NCI-H146 (cell line): Measurements from ENCODE around the gene SETD2.

Source experiments
- DNase-seq: peaks from one replicate; lab custom pipeline; 2025; lab: John Stamatoyannopoulos, UW

Gene SETD2

DNA sequence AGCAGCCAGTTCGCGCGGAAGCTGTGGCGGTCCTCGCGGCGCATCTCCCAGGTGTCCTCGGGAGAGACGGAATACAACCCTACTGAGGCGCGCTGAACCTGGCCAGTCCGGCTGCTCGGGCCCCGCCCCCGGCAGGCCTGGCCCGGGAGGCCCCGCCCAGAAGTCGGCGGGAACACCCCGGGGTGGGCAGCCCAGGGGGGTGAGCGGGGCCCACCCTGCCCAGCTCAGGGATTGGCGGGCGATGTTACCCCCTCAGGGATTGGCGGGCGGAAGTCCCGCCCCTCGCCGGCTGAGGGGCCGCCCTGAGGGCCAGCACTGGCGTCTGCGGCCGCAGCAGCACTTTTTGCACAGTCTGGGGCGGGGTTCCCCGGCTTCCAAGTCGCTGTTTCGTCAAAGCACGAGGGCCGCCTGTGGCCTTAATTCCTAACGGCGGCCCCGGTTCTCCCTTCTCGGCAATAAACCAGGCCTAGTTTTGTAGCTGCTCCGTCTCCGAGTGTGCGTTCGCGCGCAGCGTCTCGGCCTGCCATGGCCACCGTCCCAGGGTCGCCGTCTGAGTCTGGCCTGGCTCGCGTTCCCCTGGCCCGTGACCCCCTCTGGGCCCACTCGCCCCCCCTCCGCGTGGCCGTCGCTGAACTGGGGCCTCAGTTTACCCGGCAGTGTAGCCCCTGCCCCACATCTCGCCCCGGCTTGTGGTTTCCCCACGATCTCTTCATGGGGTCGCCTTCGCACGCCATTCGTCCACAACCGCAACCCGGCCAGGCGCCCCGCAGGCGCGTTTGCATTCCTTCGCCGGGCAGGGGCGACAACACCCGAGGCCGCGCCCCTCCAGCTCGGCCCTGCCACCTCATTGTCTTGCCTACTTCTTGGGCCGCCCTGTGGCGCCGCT is 154.4 kb downstream of the SETD2 start:
- DNase-seq: peak; percentile 88

DNA sequence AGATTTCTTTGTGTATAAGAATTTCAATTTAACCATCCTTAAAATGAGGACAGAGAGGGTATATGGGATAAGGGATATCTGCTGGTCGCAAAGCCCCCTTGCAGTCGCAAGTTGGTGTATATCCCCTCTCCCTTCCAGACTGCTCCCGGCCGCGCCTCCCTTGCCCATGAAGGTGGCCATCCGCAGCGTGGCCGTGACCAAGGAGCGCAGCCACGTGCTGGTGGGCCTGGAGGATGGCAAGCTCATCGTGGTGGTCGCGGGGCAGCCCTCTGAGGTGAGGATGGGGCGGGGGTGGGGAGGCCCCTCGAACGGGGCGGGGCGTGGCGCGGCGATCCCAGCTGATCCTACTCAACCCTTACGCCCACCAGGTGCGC is 155.1 kb downstream of the SETD2 start:
- no peak for DNase-seq

DNA sequence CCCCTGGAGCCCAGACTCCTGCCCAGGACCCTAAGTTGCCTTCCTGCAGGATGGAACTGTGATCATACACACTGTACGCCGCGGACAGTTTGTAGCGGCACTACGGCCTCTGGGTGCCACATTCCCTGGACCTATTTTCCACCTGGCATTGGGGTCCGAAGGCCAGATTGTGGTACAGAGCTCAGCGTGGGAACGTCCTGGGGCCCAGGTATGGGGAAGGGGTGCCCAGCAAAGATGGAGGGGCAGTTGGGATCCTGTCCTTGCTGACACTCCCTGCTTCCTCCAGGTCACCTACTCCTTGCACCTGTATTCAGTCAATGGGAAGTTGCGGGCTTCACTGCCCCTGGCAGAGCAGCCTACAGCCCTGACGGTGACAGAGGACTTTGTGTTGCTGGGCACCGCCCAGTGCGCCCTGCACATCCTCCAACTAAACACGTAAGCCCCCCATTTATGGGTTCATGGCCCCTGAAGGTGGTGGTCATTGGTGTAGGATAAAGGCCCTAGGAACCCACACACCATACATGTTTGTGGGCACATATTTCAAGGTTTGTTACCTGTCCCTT is 155.6 kb downstream of the SETD2 start:
- no peak for DNase-seq

DNA sequence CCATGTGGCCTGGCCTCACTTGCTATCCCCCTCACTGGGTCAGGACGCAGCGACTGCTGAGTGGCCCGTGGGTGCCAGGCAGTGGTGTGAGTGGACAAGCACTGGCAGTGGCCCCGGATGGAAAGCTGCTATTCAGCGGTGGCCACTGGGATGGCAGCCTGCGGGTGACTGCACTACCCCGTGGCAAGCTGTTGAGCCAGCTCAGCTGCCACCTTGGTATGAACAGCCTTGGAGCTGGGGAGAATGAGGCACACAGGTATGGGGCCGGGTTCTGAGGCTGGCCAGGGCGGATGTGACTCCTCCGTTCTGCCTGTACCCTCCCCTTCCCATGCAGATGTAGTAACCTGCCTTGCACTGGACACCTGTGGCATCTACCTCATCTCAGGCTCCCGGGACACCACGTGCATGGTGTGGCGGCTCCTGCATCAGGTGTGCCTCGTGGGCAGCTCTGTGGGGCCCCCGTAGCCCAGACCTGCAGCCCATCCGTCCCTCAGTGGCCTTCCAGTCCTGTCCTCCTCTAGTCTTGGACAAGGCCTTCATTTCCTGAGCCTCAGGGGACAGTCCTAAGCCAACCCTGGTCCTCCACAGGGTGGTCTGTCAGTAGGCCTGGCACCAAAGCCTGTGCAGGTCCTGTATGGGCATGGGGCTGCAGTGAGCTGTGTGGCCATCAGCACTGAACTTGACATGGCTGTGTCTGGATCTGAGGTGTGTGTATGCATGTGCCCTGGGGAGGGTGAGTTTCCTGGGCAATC is 156.3 kb downstream of the SETD2 start:
- no peak for DNase-seq

DNA sequence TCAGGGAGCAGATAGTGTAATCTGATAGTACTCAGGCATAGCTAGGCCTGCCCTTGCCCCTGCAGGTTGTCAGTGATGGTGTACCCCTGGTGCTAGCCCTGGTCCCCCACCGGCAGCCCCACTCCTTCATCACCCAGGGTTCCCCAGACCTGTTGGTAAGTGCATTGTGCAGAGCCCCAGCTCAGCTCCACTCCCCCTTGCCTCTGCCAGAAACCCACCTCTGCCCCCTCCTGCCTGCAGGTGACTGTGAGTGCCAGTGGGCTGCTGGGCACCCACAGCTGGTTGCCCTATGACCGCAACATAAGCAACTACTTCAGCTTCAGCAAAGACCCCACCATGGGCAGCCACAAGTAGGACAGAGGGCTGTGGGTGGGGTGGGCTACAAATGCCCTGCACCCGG is 156.9 kb downstream of the SETD2 start:
- DNase-seq: no peak

DNA sequence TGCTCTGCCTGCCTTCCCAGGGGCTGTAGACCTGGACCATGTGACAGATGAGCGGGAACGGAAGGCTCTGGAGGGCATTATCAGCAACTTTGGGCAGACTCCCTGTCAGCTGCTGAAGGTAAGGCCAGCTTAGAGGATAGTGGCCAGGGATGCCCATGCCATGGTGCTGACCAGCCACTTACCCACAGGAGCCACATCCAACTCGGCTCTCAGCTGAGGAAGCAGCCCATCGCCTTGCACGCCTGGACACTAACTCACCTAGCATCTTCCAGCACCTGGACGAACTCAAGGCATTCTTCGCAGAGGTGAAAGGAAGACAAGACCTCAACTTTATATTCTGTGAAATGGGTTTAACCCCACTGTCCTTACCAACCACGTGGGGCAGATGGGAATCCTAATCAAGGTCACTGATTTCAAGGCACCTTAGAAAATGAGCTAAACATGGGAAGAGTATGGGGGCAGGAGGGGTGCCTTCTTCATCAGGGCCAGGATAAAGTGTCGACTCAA is 157.7 kb downstream of the SETD2 start:
- no peak for DNase-seq

DNA sequence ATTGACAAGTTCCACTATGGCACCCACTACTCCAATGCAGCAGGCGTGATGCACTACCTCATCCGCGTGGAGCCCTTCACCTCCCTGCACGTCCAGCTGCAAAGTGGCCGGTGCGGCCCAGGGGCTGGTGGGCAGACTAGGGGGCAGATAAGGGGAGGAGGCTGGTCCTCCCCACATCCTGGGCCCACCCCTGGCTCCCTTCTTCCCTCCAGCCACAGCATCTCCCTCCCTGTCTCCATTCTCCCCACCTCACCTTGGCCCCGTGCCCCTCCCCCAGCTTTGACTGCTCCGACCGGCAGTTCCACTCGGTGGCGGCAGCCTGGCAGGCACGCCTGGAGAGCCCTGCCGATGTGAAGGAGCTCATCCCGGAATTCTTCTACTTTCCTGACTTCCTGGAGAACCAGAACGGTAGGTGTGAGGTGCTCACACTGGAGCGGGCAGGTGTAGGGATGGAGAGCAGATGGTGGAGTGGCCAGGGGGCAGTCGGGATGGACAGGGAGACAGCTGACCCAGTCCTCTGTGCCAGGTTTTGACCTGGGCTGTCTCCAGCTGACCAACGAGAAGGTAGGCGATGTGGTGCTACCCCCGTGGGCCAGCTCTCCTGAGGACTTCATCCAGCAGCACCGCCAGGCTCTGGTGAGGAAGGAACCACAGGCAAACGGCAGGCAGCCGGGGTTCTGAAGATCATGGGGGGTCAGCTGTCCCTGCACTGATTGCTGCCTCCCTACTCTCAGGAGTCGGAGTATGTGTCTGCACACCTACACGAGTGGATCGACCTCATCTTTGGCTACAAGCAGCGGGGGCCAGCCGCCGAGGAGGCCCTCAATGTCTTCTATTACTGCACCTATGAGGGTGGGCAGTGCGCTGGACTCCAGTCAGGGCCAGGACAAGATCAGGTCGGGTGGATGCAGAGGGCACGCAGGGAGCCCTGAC is 158.4 kb downstream of the SETD2 start:
- DNase-seq: no peak

DNA sequence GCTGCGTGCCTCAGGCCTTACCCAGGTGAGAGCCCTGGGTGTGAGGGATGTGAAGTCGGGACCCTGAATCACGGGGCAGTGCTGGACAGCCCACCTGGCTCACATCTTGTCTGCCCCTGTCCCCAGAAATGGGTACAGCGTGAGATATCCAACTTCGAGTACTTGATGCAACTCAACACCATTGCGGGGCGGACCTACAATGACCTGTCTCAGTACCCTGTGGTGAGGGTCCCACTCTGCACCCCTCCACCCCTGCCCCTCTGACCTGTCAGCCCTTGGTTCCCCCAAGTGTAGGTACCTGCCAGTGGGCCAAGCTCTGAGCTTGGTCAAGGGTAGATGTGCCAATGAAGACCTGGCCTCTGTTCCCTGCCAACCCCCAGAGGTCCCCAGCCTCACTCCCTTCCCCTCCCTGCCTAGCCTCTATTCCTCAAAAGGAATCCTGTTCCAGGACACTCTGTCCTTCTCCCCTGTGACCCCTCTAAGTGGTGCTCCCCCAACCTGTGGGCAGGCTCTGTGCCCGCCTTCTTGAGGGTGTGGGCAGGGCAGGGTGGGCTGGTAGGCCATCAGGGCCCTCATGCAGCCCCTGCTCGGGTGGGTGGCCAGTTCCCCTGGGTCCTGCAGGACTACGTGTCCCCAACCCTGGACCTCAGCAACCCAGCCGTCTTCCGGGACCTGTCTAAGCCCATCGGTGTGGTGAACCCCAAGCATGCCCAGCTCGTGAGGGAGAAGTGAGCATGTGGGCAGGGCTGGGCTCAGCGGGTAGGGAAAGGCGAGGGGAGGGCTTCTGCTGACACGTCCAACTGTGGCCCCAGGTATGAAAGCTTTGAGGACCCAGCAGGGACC is 159.3 kb downstream of the SETD2 start:
- DNase-seq: no peak

DNA sequence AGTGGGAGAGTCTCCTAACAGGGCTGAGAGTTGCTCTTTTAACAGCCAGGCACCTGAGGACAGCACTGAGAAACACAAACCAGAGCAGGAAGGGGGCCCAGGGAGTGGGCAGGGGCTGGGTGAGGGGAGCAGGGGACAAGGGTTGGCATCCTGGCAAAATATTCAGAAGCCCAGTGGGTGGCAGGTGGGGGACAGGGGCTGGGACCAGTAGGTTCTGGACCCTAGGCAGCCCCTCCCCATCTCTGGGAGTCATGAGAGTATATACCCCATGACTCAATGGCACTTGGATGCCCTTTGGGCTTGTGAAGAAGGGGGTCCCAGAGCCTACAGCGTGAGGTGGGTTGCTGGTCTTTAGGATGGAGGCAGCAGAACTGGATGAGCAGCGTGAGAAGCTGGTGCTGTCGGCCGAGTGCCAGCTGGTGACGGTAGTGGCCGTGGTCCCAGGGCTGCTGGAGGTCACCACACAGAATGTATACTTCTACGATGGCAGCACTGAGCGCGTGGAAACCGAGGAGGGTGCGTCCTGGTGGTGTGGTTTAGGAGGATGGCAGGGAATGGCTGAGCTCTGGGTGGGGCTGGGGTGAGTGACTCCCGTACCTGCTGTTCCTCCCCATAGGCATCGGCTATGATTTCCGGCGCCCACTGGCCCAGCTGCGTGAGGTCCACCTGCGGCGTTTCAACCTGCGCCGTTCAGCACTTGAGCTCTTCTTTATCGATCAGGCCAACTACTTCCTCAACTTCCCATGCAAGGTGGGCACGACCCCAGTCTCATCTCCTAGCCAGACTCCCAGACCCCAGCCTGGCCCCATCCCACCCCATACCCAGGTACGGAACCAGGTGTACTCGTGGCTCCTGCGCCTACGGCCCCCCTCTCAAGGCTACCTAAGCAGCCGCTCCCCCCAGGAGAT is 160.2 kb downstream of the SETD2 start:
- no peak for DNase-seq

DNA sequence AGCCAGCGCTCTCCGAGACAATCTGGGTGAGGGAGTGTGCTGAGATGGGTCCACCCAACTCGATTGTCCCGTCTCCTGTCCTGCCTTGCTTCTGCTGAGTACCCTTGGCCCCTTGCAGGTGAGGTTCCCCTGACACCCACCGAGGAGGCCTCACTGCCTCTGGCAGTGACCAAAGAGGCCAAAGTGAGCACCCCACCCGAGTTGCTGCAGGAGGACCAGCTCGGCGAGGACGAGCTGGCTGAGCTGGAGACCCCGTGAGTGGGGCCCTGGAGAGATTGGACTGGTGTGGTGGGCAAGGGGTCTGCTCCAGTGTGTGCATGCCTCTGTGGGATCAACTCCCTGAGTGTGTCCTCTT is 160.9 kb downstream of the SETD2 start:
- no peak for DNase-seq

DNA sequence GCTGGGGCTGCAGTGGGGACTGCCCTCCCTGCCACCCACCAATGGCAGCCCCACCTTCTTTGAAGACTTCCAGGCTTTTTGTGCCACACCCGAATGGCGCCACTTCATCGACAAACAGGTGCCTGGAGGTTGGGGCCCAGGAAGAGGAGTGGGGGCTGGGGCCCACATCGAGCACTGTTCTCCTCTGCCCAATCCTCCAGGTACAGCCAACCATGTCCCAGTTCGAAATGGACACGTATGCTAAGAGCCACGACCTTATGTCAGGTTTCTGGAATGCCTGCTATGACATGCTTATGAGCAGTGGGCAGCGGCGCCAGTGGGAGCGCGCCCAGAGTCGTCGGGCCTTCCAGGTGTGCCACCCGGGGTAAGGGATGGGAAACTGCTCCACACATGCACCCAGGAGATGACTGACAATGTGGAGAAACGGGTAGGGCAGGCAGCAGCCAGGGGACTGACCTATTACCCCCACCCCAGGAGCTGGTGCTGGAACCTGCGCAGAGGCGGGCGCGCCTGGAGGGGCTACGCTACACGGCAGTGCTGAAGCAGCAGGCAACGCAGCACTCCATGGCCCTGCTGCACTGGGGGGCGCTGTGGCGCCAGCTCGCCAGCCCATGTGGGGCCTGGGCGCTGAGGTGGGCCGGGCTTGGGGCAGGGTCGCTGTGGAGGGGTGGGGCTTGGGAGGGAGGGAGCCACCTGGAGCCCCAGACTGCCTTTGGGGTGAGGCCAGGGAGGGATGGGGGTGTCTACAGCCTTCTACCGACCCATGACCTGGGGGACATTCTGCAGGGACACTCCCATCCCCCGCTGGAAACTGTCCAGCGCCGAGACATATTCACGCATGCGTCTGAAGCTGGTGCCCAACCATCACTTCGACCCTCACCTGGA is 161.5 kb downstream of the SETD2 start:
- no peak for DNase-seq

DNA sequence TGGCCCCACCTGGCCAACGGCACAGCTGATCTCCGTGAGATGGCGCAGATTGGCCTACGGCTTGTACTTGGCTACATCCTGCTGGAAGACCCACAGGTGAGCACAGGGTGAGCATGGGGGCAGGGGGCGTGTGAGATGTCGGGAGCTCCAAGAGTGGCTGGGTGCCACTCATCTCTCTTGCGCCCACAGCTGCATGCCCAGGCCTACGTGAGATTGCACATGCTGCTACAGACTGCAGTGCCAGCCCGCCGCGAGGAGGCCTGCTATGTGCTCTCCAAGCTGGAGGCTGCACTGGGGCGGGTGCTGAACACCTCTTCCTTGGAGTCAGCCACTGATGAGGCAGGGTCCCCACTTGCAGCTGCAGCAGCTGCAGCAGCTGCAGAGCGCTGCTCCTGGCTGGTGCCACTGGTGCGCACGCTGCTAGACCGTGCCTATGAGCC is 162.2 kb downstream of the SETD2 start:
- no peak for DNase-seq

DNA sequence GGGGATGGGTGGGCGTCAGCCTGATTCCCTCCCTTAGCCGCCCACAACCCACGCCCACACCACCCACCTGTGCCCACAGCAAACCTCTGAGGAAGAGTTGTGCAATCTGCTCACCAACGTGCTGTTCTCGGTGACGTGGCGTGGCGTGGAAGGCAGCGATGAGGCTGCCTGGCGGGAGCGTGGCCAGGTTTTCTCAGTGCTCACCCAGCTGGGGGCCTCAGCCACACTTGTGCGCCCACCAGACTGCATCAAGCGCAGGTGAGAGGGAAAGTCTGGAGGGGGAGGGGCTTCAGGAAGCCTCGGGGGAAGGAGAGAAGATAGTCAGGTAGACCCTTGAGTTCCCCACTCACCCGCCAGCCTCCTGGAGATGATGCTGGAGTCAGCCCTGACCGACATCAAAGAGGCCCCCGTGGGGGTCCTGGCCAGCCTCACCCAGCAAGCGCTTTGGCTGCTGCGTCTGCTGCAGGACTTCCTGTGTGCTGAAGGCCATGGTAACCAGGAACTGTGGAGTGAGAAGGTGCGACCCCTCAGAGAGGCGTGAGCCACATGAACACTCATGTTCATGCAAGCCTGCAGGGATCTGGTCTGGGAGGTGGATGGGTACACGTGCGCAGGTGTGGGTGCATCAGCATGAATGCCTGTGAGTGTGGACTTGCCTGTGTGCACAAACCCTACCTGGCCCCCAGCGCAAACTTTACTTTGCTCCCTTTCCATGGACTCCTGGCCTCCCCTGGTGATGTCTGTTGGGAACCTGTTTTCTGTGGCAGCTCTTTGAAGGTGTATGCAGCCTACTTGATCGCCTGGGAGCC is 162.8 kb downstream of the SETD2 start:
- no peak for DNase-seq

DNA sequence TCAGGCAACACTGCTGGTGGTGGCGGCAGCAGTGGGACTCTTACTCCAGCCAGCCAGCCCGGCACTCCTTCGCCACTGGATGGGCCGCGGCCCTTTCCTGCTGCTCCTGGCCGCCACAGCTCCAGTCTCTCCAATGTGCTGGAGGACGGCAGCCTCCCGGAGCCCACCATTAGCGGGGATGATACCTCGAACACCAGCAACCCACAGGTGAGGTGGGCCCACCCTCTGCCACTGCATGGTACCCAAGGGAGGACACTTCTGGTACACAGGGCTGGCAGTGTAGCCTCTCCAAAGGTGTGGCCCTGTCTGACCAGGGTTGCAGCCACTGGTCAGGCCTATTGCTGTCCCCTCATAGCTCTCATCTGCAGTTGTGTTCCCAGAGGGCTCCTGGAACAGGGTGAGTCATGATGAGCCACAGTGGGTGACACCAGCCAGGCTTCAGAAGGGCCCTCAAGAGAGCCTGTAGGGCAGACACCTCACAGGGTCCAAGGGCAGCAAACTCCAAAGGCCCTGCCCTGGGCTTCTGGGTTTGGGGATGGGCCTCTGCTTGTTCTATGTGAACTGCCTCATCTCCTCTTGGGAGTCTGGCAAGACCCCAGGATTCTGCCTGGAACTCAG is 163.6 kb downstream of the SETD2 start:
- DNase-seq: no peak

DNA sequence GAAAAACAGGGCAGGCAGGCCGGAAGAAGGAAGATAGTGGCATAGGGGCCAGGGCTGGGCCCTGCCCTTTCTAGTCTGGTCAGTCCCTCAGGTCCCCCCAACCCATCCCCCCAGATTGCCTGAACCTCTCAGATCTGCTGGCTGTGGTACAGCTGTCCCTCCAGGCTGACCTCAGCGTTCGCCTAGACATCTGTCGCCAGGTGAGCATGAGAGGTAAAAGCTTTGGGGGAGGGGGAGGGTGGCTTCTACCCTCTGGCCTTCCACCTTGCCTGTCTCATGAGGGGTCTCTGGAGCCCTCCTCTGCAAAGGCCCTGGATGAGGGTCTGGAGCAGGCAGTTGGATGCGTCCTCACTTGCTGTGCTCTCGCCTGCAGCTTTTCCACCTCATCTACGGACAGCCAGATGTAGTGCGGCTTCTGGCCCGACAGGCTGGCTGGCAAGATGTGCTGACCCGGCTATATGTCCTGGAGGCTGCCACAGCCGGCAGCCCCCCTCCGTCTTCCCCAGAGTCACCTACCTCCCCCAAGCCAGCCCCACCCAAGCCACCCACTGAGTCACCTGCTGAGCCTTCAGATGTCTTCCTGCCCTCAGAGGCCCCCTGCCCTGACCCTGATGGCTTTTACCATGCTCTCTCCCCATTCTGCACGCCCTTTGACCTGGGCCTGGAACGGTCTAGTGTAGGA is 164.3 kb downstream of the SETD2 start:
- DNase-seq: no peak

DNA sequence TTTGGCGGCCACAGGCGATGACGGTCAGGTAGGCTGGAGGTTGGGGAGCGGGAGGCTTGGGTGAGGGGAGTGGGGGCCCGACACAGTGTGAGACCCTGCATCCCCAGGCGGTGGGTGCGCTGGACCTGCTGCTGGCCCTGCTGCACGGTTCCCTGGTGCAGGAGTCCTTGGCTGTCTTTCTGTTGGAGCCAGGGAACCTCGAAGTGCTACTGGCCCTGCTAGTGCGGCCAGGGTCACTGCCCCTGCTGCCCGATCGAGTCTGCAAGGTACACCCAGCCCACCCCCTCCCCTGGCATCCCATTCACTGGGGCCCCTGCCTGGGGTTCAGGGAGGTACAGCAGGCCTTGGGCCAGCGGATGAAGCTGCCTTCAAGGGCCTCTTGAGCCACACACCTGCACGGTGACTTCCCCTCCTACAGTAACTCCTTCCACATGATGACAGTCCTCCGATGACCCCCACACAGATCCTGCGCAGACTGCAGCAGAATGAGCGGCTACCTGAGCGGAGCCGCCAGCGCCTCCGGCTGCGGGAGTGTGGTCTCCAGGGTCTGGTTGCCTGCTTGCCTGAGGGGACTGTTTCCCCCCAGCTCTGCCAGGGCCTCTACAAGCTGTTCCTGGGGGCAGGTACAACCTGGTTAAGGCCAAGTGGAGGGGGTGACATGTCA is 164.9 kb downstream of the SETD2 start:
- no peak for DNase-seq
